Neural cell (in vitro differentiated cells): ENCODE data around the gene EHD4. TPM values are rescaled to one million over a fixed set of nuclear protein-coding genes. Genes with fewer than 3 reads are reported as not detected.

Source experiments
- H2AFZ ChIP-seq: fragments of 200-600, 300-800 bp; sonication (generic), shearing (Covaris generic); 2 replicates; pipeline ENCODE4 v1.6.0; 2014; ENCODE audit warnings: low read depth, mild to moderate bottlenecking, antibody characterized with exemption, low read length, moderate library complexity
- H3F3A ChIP-seq: fragments of 200-600 bp; shearing (Covaris generic); 2 replicates; pipeline ENCODE4 v1.6.1; 2016; ENCODE audit warnings: mild to moderate bottlenecking, moderate library complexity, mixed read lengths, antibody characterized with exemption, low read length; ENCODE audit not compliant: insufficient read depth, poor library complexity, severe bottlenecking
- H3K27ac ChIP-seq: fragments of 200-600, 300-800 bp; sonication (generic), shearing (Covaris generic); 2 replicates; pipeline ENCODE4 v1.5.1; 2014; ENCODE audit warnings: mild to moderate bottlenecking, low read length, moderate library complexity
- H3K27me3 ChIP-seq: fragments of 300-800, 200-600 bp; sonication (generic), shearing (Covaris generic); 2 replicates; pipeline ENCODE4 v1.6.0; 2014; ENCODE audit warnings: mild to moderate bottlenecking, low read depth, low read length, moderate library complexity; ENCODE audit not compliant: insufficient read depth
- H3K36me3 ChIP-seq: fragments of 300-800, 200-600 bp; sonication (generic), shearing (Covaris generic); 2 replicates; pipeline ENCODE4 v1.5.1; 2014; ENCODE audit warnings: mild to moderate bottlenecking, antibody characterized with exemption, low read length, moderate library complexity; ENCODE audit not compliant: insufficient read depth
- H3K4me2 ChIP-seq: fragments of 300-800, 200-600 bp; sonication (generic), shearing (Covaris generic); 2 replicates; pipeline ENCODE4 v1.6.0; 2014; ENCODE audit warnings: mild to moderate bottlenecking, low read length
- H3K4me3 ChIP-seq: fragments of 300-800, 200-600 bp; sonication (generic), shearing (Covaris generic); 2 replicates; pipeline ENCODE4 v1.5.1; 2014; ENCODE audit warnings: mild to moderate bottlenecking, low read length, moderate library complexity
- H3K79me2 ChIP-seq: fragments of 200-600 bp; shearing (Covaris generic); replicated peaks from 2 replicates; pipeline ENCODE4 v1.6.0; 2014; ENCODE audit warnings: mild to moderate bottlenecking, low read length, moderate library complexity; ENCODE audit not compliant: insufficient read depth
- H3K9ac ChIP-seq: fragments of 300-800, 200-600 bp; sonication (generic), shearing (Covaris generic); 2 replicates; pipeline ENCODE4 v1.6.1; 2016; ENCODE audit warnings: mild to moderate bottlenecking, low read length, mixed read lengths
- H3K9me2 ChIP-seq: fragments of 200-600 bp; shearing (Covaris generic); 2 replicates; pipeline ENCODE4 v1.6.1; 2016; ENCODE audit warnings: mild to moderate bottlenecking, low read length, mixed read lengths; ENCODE audit not compliant: insufficient read depth
- H3K9me3 ChIP-seq: fragments of 200-600, 300-800 bp; sonication (generic), shearing (Covaris generic); 2 replicates; pipeline ENCODE4 v1.6.1; 2016; ENCODE audit warnings: mild to moderate bottlenecking, mixed run types, low read length, moderate library complexity, mixed read lengths
- H4K20me1 ChIP-seq: fragments of 200-600 bp; shearing (Covaris generic); 2 replicates; pipeline ENCODE4 v1.6.1; 2016; ENCODE audit warnings: mild to moderate bottlenecking, mixed run types; ENCODE audit not compliant: insufficient read depth
- EP300 ChIP-seq: fragments of 450-650 bp; conservative IDR thresholded peaks from 2 replicates; pipeline ENCODE4 v1.6.1; 2014; ENCODE audit warnings: antibody characterized with exemption, mild to moderate bottlenecking, moderate library complexity; ENCODE audit not compliant: poor library complexity, severe bottlenecking
- EZH2 ChIP-seq: fragments of 200-600, 300-800 bp; shearing (Covaris generic), sonication (generic); IDR thresholded peaks from 2 replicates; pipeline ENCODE4 v1.6.1; 2014; ENCODE audit warnings: antibody characterized with exemption, low read length, borderline replicate concordance, mild to moderate bottlenecking; ENCODE audit not compliant: insufficient read depth, poor library complexity, severe bottlenecking
- MXI1 ChIP-seq: fragments of 450-650 bp; conservative IDR thresholded peaks from 2 replicates; pipeline ENCODE4 v1.6.1; 2014; ENCODE audit warnings: antibody characterized with exemption, mild to moderate bottlenecking; ENCODE audit not compliant: poor library complexity, severe bottlenecking
- POLR2AphosphoS5 ChIP-seq: IDR thresholded peaks from 2 replicates; pipeline ENCODE4 v1.6.1; 2012
- RAD21 ChIP-seq: fragments of 450-650 bp; conservative IDR thresholded peaks from 2 replicates; pipeline ENCODE4 v1.6.1; 2014; ENCODE audit warnings: antibody characterized with exemption, mild to moderate bottlenecking, moderate library complexity
- SMC3 ChIP-seq: fragments of 450-650 bp; conservative IDR thresholded peaks from 2 replicates; pipeline ENCODE4 v1.6.1; 2014; ENCODE audit warnings: antibody characterized with exemption, mild to moderate bottlenecking, moderate library complexity; ENCODE audit not compliant: poor library complexity
- TAF1 ChIP-seq: IDR thresholded peaks from 2 replicates; pipeline ENCODE4 v1.6.1; 2012; ENCODE audit warnings: low read depth
- polyA plus RNA-seq: library from polyadenylated mRNA; depleted of rRNA; stranded (reverse); fragments of >200 nt; gene quantifications from 2 replicates; pipeline ENCODE4 v1.2.3, GENCODE V29; 2014
- TF ChIP-seq, protein P1 (sequence below): IDR thresholded peaks from 2 replicates; pipeline ENCODE4 v1.6.1; 2012; ENCODE audit warnings: borderline replicate concordance
- TF ChIP-seq, protein P2 (sequence below): fragments of 450-650 bp; IDR thresholded peaks from 2 replicates; pipeline ENCODE4 v1.5.1; 2014; ENCODE audit warnings: antibody characterized with exemption, mild to moderate bottlenecking, moderate library complexity; ENCODE audit not compliant: poor library complexity, severe bottlenecking

Gene EHD4
- polyA plus RNA-seq, 1 donor from 2014 or later, result 0.09 TPM

DNA sequence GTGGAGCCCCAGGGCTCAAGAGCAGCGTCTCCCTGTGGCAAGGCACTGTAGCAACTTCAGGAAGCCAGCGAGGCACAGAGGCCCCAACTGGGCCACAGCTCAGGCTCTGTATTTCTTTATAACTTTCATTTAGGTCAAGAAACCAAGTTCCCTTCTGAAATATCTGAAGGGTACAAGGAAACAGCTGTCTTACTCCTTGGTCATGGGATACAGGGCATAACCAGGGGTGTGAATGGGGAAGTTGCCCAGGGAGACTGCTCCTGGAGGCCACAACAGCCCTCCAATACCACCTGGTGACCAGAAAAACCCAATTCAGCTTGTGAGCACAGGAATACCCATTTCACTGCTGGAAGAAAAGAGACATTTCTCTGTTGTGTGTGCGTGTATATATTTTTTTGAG is 65.2 kb downstream of the EHD4 start:
- H3K36me3 ChIP-seq, result no peaks in the 10 kb centered on the region
- H2AFZ ChIP-seq, result no peak overlapping the region
- H3K27me3 ChIP-seq, result no peaks in the 10 kb centered on the region
- no peaks in the 10 kb centered on the region for H3K9me3 ChIP-seq
- H3K4me2 ChIP-seq, result no peak overlapping the region
- H3K4me3 ChIP-seq, result no peak overlapping the region
- no peaks in the 10 kb centered on the region for H4K20me1 ChIP-seq
- H3K9ac ChIP-seq, result no peak overlapping the region
- no peak overlapping the region for H3K27ac ChIP-seq
- H3K9me2 ChIP-seq, result no peaks in the 10 kb centered on the region
- no peaks in the 10 kb centered on the region for H3F3A ChIP-seq
- TF ChIP-seq EZH2 (no peak), SMC3 (no peak), TAF1 (no peak), POLR2AphosphoS5 (no peak), RAD21 (no peak), MXI1 (no peak), EP300 (no peak)
- TF ChIP-seq, protein P1, sequence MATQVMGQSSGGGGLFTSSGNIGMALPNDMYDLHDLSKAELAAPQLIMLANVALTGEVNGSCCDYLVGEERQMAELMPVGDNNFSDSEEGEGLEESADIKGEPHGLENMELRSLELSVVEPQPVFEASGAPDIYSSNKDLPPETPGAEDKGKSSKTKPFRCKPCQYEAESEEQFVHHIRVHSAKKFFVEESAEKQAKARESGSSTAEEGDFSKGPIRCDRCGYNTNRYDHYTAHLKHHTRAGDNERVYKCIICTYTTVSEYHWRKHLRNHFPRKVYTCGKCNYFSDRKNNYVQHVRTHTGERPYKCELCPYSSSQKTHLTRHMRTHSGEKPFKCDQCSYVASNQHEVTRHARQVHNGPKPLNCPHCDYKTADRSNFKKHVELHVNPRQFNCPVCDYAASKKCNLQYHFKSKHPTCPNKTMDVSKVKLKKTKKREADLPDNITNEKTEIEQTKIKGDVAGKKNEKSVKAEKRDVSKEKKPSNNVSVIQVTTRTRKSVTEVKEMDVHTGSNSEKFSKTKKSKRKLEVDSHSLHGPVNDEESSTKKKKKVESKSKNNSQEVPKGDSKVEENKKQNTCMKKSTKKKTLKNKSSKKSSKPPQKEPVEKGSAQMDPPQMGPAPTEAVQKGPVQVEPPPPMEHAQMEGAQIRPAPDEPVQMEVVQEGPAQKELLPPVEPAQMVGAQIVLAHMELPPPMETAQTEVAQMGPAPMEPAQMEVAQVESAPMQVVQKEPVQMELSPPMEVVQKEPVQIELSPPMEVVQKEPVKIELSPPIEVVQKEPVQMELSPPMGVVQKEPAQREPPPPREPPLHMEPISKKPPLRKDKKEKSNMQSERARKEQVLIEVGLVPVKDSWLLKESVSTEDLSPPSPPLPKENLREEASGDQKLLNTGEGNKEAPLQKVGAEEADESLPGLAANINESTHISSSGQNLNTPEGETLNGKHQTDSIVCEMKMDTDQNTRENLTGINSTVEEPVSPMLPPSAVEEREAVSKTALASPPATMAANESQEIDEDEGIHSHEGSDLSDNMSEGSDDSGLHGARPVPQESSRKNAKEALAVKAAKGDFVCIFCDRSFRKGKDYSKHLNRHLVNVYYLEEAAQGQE, result no peak
- TF ChIP-seq, protein P2, sequence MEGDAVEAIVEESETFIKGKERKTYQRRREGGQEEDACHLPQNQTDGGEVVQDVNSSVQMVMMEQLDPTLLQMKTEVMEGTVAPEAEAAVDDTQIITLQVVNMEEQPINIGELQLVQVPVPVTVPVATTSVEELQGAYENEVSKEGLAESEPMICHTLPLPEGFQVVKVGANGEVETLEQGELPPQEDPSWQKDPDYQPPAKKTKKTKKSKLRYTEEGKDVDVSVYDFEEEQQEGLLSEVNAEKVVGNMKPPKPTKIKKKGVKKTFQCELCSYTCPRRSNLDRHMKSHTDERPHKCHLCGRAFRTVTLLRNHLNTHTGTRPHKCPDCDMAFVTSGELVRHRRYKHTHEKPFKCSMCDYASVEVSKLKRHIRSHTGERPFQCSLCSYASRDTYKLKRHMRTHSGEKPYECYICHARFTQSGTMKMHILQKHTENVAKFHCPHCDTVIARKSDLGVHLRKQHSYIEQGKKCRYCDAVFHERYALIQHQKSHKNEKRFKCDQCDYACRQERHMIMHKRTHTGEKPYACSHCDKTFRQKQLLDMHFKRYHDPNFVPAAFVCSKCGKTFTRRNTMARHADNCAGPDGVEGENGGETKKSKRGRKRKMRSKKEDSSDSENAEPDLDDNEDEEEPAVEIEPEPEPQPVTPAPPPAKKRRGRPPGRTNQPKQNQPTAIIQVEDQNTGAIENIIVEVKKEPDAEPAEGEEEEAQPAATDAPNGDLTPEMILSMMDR, result no peak
- H3K79me2 ChIP-seq, result no peaks in the 10 kb centered on the region

DNA sequence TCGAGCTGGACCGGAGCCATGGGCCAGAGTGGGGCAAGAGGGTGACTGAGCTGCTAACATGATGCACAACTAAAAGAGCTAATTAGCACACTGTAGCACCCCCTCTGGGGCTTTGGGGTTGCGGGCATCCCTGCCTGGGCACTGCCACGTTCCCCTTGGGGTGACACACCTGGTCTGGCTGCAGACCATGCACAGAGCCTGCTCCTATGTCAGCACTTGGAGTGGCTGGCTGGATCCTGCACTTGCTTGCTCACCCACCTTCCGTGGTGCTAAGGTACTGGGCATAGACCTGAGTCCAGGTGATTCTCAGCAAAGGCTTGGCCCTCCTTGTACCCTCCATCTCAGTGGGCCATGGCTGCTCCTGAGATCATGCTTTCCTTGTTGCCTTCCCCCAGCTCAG is 65.7 kb downstream of the EHD4 start:
- Histone ChIP-seq H4K20me1 (no peaks in the 10 kb centered on the region), H3K9me3 (no peaks in the 10 kb centered on the region), H3K27me3 (no peaks in the 10 kb centered on the region), H3K79me2 (no peaks in the 10 kb centered on the region), H3F3A (no peaks in the 10 kb centered on the region), H3K9me2 (no peaks in the 10 kb centered on the region), H3K4me3 (no peak overlapping the region), H3K27ac (no peak overlapping the region), H2AFZ (no peak overlapping the region), H3K9ac (no peak overlapping the region), H3K4me2 (no peak overlapping the region), H3K36me3 (no peaks in the 10 kb centered on the region)
- TF ChIP-seq TAF1, result no peak
- no peak for TF ChIP-seq MXI1
- no peak for TF ChIP-seq POLR2AphosphoS5
- TF ChIP-seq, protein P2, result no peak
- no peak for TF ChIP-seq RAD21
- TF ChIP-seq, protein P1, result no peak
- no peak for TF ChIP-seq EZH2
- TF ChIP-seq SMC3, result no peak
- TF ChIP-seq EP300, result no peak
